Cardiac muscle cell (in vitro differentiated cells and primary cell): ENCODE data around the gene AP1G2. TPM values are rescaled to one million over a fixed set of nuclear protein-coding genes. Genes with fewer than 3 reads are reported as not detected.

Experiments used
- DNase-seq, 2 donors: peaks; one replicate each; pipeline versions ENCODE4 v3.0.0 to v3.0.0-alpha.2; 2010 to 2017; ENCODE audit warnings: low read depth in 1 of 2, low spot score in 1 of 2
- H3K27ac ChIP-seq: fragments of 200-600 bp; sonication (generic); 2 replicates; pipeline ENCODE4 v1.5.1; 2016
- H3K27me3 ChIP-seq: fragments of 200-600 bp; sonication (generic); 2 replicates; pipeline ENCODE4 v1.6.0; 2016; ENCODE audit warnings: control low read depth
- H3K36me3 ChIP-seq: fragments of 200-600 bp; sonication (generic); 2 replicates; pipeline ENCODE4 v1.5.1; 2016; ENCODE audit warnings: control low read depth
- H3K4me1 ChIP-seq: fragments of 200-600 bp; sonication (generic); 2 replicates; pipeline ENCODE4 v1.8.1; 2017; ENCODE audit warnings: low read depth, mild to moderate bottlenecking, mixed run types
- H3K4me3 ChIP-seq: fragments of 200-600 bp; sonication (generic); 2 replicates; pipeline ENCODE4 v1.5.1; 2016; ENCODE audit warnings: mild to moderate bottlenecking
- H3K9me3 ChIP-seq: fragments of 200-600 bp; sonication (generic); 2 replicates; pipeline ENCODE4 v1.5.1; 2017; ENCODE audit warnings: low read depth, mild to moderate bottlenecking, control low read depth
- polyA plus RNA-seq: library from polyadenylated mRNA; unstranded; fragments of >200 nt; fragmentation: Nextera tagmentation; extraction: Ambion mirVana; gene quantifications from 2 replicates; pipeline ENCODE4 v1.2.1, GENCODE V29; 2016
- total RNA-seq: library from RNA; depleted of rRNA; stranded (reverse); fragments of >200 nt; gene quantifications from 2 replicates; pipeline ENCODE4 v1.2.3, GENCODE V29; 2016
- TF ChIP-seq, protein P1 (sequence below): IDR thresholded peaks from 2 replicates; pipeline ENCODE4 v1.5.1; 2012; ENCODE audit warnings: low read depth, mild to moderate bottlenecking, low read length

AP1G2 gene
- total and polyA plus RNA-seq, 2 experiments from 2014 or later = 123 to 141 TPM

- Histone ChIP-seq H3K27me3 (peaks cover 7% of the 10 kb centered on the region), H3K4me1 (no peaks in the 10 kb centered on the region), H3K4me3 (no peak overlapping the region), H3K27ac (no peak overlapping the region), H3K36me3 (no peaks in the 10 kb centered on the region), H3K9me3 (no peaks in the 10 kb centered on the region)
- no peak for DNase-seq
- TF ChIP-seq, protein P1, sequence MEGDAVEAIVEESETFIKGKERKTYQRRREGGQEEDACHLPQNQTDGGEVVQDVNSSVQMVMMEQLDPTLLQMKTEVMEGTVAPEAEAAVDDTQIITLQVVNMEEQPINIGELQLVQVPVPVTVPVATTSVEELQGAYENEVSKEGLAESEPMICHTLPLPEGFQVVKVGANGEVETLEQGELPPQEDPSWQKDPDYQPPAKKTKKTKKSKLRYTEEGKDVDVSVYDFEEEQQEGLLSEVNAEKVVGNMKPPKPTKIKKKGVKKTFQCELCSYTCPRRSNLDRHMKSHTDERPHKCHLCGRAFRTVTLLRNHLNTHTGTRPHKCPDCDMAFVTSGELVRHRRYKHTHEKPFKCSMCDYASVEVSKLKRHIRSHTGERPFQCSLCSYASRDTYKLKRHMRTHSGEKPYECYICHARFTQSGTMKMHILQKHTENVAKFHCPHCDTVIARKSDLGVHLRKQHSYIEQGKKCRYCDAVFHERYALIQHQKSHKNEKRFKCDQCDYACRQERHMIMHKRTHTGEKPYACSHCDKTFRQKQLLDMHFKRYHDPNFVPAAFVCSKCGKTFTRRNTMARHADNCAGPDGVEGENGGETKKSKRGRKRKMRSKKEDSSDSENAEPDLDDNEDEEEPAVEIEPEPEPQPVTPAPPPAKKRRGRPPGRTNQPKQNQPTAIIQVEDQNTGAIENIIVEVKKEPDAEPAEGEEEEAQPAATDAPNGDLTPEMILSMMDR = no peak
Observed at GRCh38 chr14:23608454-23608853, 40.9 kb upstream of the AP1G2 start.

DNA sequence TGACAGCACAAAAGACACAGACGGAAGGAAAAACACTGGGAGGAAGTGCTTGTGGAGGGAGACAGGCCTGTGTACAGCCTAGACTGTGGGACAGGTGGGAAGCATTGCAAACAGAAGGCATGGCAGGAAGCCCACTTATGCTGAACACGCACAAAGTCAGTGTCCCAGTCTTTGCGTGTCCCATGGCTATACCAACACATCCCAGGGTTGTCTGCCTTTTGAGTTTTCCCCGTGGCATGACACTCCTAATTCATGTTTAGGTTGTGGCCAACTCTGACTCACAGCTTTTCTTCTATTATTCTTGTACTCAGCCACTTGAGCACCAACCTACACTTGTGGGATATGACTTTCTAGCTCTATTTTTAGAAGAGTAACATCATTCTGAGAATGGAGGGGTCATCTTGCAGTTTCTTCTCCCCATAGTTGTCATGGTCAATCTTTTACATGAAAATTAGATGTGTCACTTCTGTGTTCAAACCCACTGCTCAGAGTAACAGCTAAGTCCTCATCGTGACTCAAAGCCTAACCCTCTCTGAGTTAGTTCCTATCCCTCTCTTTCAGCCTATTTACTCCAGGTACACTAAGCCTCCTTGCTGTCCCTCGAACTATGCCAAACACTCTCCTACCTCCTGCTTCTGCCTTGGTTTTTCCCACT is 38.5 kb upstream of the AP1G2 start:
- no peaks in the 10 kb centered on the region for H3K9me3 ChIP-seq
- TF ChIP-seq, protein P1 = no peak
- no peak overlapping the region for H3K27ac ChIP-seq
- H3K4me3 ChIP-seq = no peak overlapping the region
- DNase-seq = no peak
- H3K4me1 ChIP-seq = no peaks in the 10 kb centered on the region
- no peaks in the 10 kb centered on the region for H3K27me3 ChIP-seq
- H3K36me3 ChIP-seq = no peaks in the 10 kb centered on the region

GRCh38 chr14:23604675-23605170 is 37.1 kb upstream of the AP1G2 start:
- Histone ChIP-seq H3K27me3 (no peaks in the 10 kb centered on the region), H3K36me3 (no peaks in the 10 kb centered on the region), H3K27ac (no peak overlapping the region), H3K9me3 (no peaks in the 10 kb centered on the region), H3K4me1 (no peaks in the 10 kb centered on the region), H3K4me3 (no peak overlapping the region)
- no peak for DNase-seq
- TF ChIP-seq, protein P1 = no peak

- H3K27ac ChIP-seq = no peak overlapping the region
- TF ChIP-seq, protein P1 = no peak
- H3K36me3 ChIP-seq = no peaks in the 10 kb centered on the region
- no peak overlapping the region for H3K4me3 ChIP-seq
- no peaks in the 10 kb centered on the region for H3K4me1 ChIP-seq
- no peaks in the 10 kb centered on the region for H3K27me3 ChIP-seq
- DNase-seq = no peak
- no peaks in the 10 kb centered on the region for H3K9me3 ChIP-seq
Observed at GRCh38 chr14:23604148-23604547, 36.6 kb upstream of the AP1G2 start.

DNA sequence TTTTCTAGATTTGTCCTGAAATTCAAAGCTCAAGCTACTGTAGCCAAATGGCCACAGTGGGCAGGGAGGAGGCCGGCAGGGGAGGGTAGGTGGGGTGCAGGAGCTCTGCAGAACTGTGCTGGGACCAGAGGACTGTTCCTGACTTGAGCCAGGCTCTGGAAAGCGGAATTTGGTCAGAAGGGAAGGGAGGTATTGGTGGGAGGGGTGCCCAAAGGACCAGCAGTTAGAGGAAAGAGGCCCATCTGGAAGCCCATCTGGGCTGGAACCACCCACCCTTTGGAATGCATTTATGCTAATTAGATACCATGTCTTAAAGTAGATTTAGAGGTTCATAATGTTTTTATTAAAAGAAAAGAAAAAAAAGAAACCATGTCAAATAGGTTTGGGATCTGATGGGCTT is 35.5 kb upstream of the AP1G2 start:
- no peaks in the 10 kb centered on the region for H3K9me3 ChIP-seq
- H3K4me1 ChIP-seq = no peaks in the 10 kb centered on the region
- no peaks in the 10 kb centered on the region for H3K27me3 ChIP-seq
- no peak overlapping the region for H3K4me3 ChIP-seq
- H3K27ac ChIP-seq = no peak overlapping the region
- DNase-seq = no peak
- TF ChIP-seq, protein P1 = no peak
- no peaks in the 10 kb centered on the region for H3K36me3 ChIP-seq
